GM12878 (cell line): Measurements from ENCODE around the gene BICDL2. TPM values are rescaled to one million over a fixed set of nuclear protein-coding genes. Genes with fewer than 3 reads are reported as not detected.

Source experiments
- ATAC-seq: fragments of 200-7000 bp; cut with Tn5 transposase; 3 replicates; pipeline ENCODE4 v1.9.1; 2020; ENCODE audit warnings: mild to moderate bottlenecking, moderate library complexity
- BruUV-seq: library from RNA; stranded (reverse); fragments of 400-500 nt; replicated peaks from 2 replicates; lab custom pipeline; 2021; lab: Mats Ljungman, UMichigan
- CTCF ChIA-PET: fragments of 300-600 bp; sonication (Branson Sonifier 250); formaldehyde crosslinking; extraction: SDS; loops from one replicate; lab custom pipeline; 2021; ENCODE audit warnings: inconsistent platforms; lab: Yijun Ruan, JAX
- POLR2A ChIA-PET: fragments of 350-600 bp; formaldehyde crosslinking; extraction: SDS; loops from one replicate; lab custom pipeline; 2021; ENCODE audit warnings: inconsistent platforms; lab: Charles Lee
- RAD21 ChIA-PET: fragments of 300-600 bp; sonication (Branson Sonifier 250); formaldehyde crosslinking; loops from one replicate; lab custom pipeline; 2023; ENCODE audit warnings: antibody characterized with exemption; ENCODE audit not compliant: unreplicated experiment; lab: Charles Lee
- SMC1A ChIA-PET: fragments of 300-600 bp; sonication (Branson Sonifier 250); formaldehyde crosslinking; loops from one replicate; lab custom pipeline; 2023; ENCODE audit not compliant: unreplicated experiment, uncharacterized antibody; lab: Charles Lee
- DNase-seq: peaks from one replicate; pipeline ENCODE4 v3.0.0-alpha.2; 2011; ENCODE audit warnings: low read depth, low spot score
- FAIRE-seq: peaks from 3 replicates; lab custom pipeline; 2011; peaks lifted over from hg19 to GRCh38; lab: Jason Lieb, UNC
- H2AFZ ChIP-seq: 2 replicates; pipeline ENCODE4 v1.6.0; 2011; ENCODE audit warnings: low read depth, low read length, control low read depth; ENCODE audit not compliant: control insufficient read depth
- H3K27ac ChIP-seq: 2 replicates; pipeline ENCODE4 v1.5.1; 2011; ENCODE audit warnings: control low read depth; ENCODE audit not compliant: control insufficient read depth, insufficient read depth
- H3K27me3 ChIP-seq, 2 experiments: replicated peaks in 1 of 2; 2 replicates each; pipeline versions ENCODE4 v1.6.0 to v1.6.1; 2011; ENCODE audit warnings: low read length in 1 of 2; ENCODE audit not compliant: control insufficient read depth in 2 of 2, insufficient read depth in 2 of 2
- H3K36me3 ChIP-seq, 2 experiments: 2 replicates each; pipeline ENCODE4 v1.5.1; 2011; ENCODE audit warnings: low read length in 1 of 2; ENCODE audit not compliant: control insufficient read depth in 2 of 2, insufficient read depth in 2 of 2
- H3K4me1 ChIP-seq: 2 replicates; pipeline ENCODE4 v1.6.1; 2011; ENCODE audit warnings: mild to moderate bottlenecking, low read length, moderate library complexity, mixed read lengths; ENCODE audit not compliant: control insufficient read depth, insufficient read depth
- H3K4me2 ChIP-seq: 2 replicates; pipeline ENCODE4 v1.6.0; 2011; ENCODE audit warnings: control low read depth; ENCODE audit not compliant: control insufficient read depth, insufficient read depth
- H3K4me3 ChIP-seq: fragments of 200-600 bp; sonication (generic); 2 replicates; pipeline ENCODE4 v1.5.1; 2016
- H3K79me2 ChIP-seq: 2 replicates; pipeline ENCODE4 v1.6.0; 2011; ENCODE audit warnings: low read length; ENCODE audit not compliant: control insufficient read depth, insufficient read depth
- H3K9ac ChIP-seq: 2 replicates; pipeline ENCODE4 v1.8.0; 2011; ENCODE audit warnings: low read length, control low read depth, mixed read lengths; ENCODE audit not compliant: control insufficient read depth, insufficient read depth
- H3K9me3 ChIP-seq: replicated peaks from 3 replicates; pipeline ENCODE4 v1.5.1; 2011; ENCODE audit warnings: mild to moderate bottlenecking, low read length; ENCODE audit not compliant: control insufficient read depth, insufficient read depth
- H4K20me1 ChIP-seq: 2 replicates; pipeline ENCODE4 v1.6.0; 2011; ENCODE audit not compliant: control insufficient read depth, insufficient read depth
- ESRRA ChIP-seq: IDR thresholded peaks from 2 replicates; pipeline ENCODE4 v1.6.1; 2012; ENCODE audit warnings: mild to moderate bottlenecking, low read length, improper control_type of control experiment
- IKZF2 ChIP-seq, 2 experiments: fragments of 450-650 bp; IDR thresholded peaks; 2 replicates each; pipeline ENCODE4 v1.6.1; 2017; ENCODE audit warnings: mild to moderate bottlenecking in 2 of 2, moderate library complexity in 2 of 2
- NFIC ChIP-seq: IDR thresholded peaks from 2 replicates; pipeline ENCODE4 v1.6.1; 2012; ENCODE audit warnings: low read depth, mild to moderate bottlenecking, inconsistent platforms, low read length, moderate library complexity
- PAX8 ChIP-seq: fragments of 450-650 bp; IDR thresholded peaks from 2 replicates; pipeline ENCODE4 v1.6.1; 2017; ENCODE audit warnings: mild to moderate bottlenecking, moderate library complexity
- SMAD1 ChIP-seq: fragments of 450-650 bp; IDR thresholded peaks from 2 replicates; pipeline ENCODE4 v1.6.1; 2018; ENCODE audit warnings: mild to moderate bottlenecking, low read depth; ENCODE audit not compliant: partially characterized antibody
- SP1 ChIP-seq: IDR thresholded peaks from one replicate; pipeline ENCODE4 v1.6.1; 2011; ENCODE audit warnings: low read depth, low read length
- SUZ12 ChIP-seq: fragments of 200-600 bp; sonication (generic); IDR thresholded peaks from one replicate; pipeline ENCODE4 v1.6.1; 2018; ENCODE audit warnings: antibody characterized with exemption, mild to moderate bottlenecking; ENCODE audit not compliant: unreplicated experiment
- WRNIP1 ChIP-seq: IDR thresholded peaks from 2 replicates; pipeline ENCODE4 v1.6.1; 2011; ENCODE audit warnings: low read depth, low read length, improper control_type of control experiment, borderline replicate concordance
- ZSCAN29 ChIP-seq: fragments of 450-650 bp; IDR thresholded peaks from 2 replicates; pipeline ENCODE4 v1.6.1; 2017; ENCODE audit warnings: mild to moderate bottlenecking, moderate library complexity
- WGBS: methylation state at CpG from one replicate; pipeline ENCODE4 v1.1.6; 2016; ENCODE audit warnings: low lambda C conversion rate; ENCODE audit not compliant: insufficient replicate concordance, insufficient coverage; ENCODE audit errors: missing lambda C conversion rate; 5-methylcytosine and 5-hydroxymethylcytosine counted together
- in situ Hi-C: fragments of 300-500 bp; cut with MboI; formaldehyde crosslinking; loops from 9 replicates; pipeline ENCODE4 v1.14.3; 2018; ENCODE audit warnings: mixed read lengths
- intact Hi-C: fragments of 100-400 bp; cut with micrococcal nuclease; formaldehyde crosslinking; loops from one replicate; pipeline ENCODE4 v1.14.2; 2022; ENCODE audit not compliant: unreplicated experiment
- polyA plus RNA-seq, 11 experiments: library from polyadenylated mRNA; depleted of rRNA in 4 of 11; unstranded in 6 of 11; stranded (reverse) in 5 of 11; fragments of >200 nt; fragmentation: Nextera tagmentation in 4 of 11; fragmentation: Illumina TruSeq in 1 of 11; extraction: Ambion mirVana in 4 of 11; extraction: Trizol in 1 of 11; gene quantifications; 1 replicate in 1 of 11; 2 replicates in 10 of 11; pipeline versions ENCODE4 v1.2.1 to v1.2.3, GENCODE V29; 2011 to 2016; ENCODE audit warnings: inconsistent platforms in 2 of 11, missing spikeins in 2 of 11, low read depth in 1 of 11
- total RNA-seq, 4 experiments: library from RNA; depleted of rRNA in 3 of 4; stranded (reverse); fragments of >200 nt in 3 of 4; fragmentation: Illumina TruSeq in 1 of 4; extraction: Trizol in 1 of 4; gene quantifications; 2 replicates each; pipeline versions ENCODE4 v1.2.1 to v1.2.3, GENCODE V29; 2013 to 2021
- TF ChIP-seq, protein P1 (sequence below), 3 experiments: IDR thresholded peaks in 2 of 3; conservative IDR thresholded peaks in 1 of 3; 2 replicates each; pipeline ENCODE4 v1.5.1; 2011; ENCODE audit warnings: low read depth in 3 of 3, low read length in 3 of 3, mild to moderate bottlenecking in 3 of 3, control low read depth in 2 of 3, moderate library complexity in 2 of 3, inconsistent platforms in 1 of 3, mixed read lengths in 1 of 3; ENCODE audit not compliant: control insufficient read depth in 2 of 3, insufficient read depth in 1 of 3; ENCODE audit errors: extremely low read depth in 1 of 3

BICDL2 gene
- total and polyA plus RNA-seq, 10 of the 15 experiments (the other 5 are each of a cell fraction or from before 2014, with no cell fraction given), result not detected

DNA sequence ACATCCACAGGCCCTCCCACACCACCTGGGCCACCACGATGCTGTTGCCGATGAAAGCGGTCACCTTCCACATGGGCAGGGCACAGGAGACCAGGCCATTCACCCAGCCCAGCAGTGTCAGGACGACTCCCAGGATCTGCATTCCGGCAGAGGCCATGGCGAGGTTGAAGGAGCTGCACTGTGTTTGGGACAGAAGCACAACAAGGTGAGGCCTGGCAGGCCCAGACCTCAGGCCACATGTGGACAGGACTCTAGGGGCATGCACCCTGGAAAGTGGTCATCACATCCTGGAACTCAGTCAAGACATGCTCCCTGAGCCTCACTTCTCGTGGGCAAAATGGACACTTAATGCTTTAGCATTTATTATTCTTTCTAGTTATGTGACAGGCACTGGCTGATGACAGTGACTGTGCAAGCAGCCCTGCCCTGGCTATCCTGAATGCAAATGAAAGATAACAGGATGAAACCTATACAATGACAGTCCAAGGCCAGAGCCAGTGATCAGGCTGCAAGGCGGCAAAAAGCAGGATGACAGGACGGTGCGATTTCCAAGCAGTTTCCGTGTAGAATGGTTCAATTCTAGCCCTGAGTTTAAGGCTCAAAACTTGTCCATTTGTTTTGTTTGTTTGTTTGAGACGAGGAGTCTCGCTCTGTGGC is 20.8 kb downstream of the BICDL2 start (continued):
- TF ChIP-seq WRNIP1, result no peak
- TF ChIP-seq SUZ12, result no peak

DNA sequence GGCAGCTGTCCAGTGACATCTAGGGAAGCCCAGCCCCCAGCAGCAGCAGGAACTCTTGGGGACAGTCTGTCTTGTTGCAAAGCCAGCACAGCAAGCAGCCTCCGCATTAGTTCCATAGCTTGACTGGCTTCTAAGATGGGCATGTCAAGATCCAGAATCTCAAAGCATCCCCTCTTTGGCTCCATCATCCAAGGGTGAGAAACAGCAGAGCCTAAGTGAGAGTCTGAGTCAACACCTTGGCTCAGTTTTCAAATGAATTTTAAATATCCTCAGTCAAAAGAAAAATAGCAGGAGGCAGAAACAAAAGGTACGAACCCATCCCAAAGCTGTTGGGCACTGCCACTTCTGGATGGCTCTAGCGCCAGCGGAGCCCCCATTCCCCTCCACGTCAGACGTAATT is 21.8 kb downstream of the BICDL2 start:
- ATAC-seq (no peak), FAIRE-seq (no peak), DNase-seq (no peak)
- Histone ChIP-seq H4K20me1 (no peaks in the 10 kb centered on the region), H3K4me1 (no peaks in the 10 kb centered on the region; the same call in 1 of the 2 replicates), H2AFZ (no peak overlapping the region), H3K36me3 (no peaks in the 10 kb centered on the region), H3K9ac (no peak overlapping the region), H3K79me2 (no peaks in the 10 kb centered on the region), H3K27ac (no peak overlapping the region), H3K27me3 (peaks cover 0 to 10% of the 10 kb centered on the region in 2 experiments), H3K9me3 (no peaks in the 10 kb centered on the region), H3K4me2 (no peak overlapping the region), H3K4me3 (no peak overlapping the region)
- SMC1A ChIA-PET, result no interaction called here
- no peak for TF ChIP-seq ESRRA
- TF ChIP-seq IKZF2 (IDR thresholded peaks at IDR 0.05), result no peak
- TF ChIP-seq ZSCAN29, result no peak
- TF ChIP-seq, protein P1, sequence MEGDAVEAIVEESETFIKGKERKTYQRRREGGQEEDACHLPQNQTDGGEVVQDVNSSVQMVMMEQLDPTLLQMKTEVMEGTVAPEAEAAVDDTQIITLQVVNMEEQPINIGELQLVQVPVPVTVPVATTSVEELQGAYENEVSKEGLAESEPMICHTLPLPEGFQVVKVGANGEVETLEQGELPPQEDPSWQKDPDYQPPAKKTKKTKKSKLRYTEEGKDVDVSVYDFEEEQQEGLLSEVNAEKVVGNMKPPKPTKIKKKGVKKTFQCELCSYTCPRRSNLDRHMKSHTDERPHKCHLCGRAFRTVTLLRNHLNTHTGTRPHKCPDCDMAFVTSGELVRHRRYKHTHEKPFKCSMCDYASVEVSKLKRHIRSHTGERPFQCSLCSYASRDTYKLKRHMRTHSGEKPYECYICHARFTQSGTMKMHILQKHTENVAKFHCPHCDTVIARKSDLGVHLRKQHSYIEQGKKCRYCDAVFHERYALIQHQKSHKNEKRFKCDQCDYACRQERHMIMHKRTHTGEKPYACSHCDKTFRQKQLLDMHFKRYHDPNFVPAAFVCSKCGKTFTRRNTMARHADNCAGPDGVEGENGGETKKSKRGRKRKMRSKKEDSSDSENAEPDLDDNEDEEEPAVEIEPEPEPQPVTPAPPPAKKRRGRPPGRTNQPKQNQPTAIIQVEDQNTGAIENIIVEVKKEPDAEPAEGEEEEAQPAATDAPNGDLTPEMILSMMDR (IDR thresholded peaks at IDR 0.05 in 2 of 3, conservative IDR thresholded peaks at IDR 0.05 in 1 of 3; ENCODE audit: control insufficient read depth in 2 of 3, extremely low read depth in 1 of 3, insufficient read depth in 1 of 3, low read depth in 3 of 3, low read length in 3 of 3), result no peak
- no peak for TF ChIP-seq NFIC
- TF ChIP-seq SP1, result no peak
- no peak for TF ChIP-seq SMAD1
- no peak for TF ChIP-seq PAX8
- RAD21 ChIA-PET, result interaction anchor here (0.7 kb wide), 1 partner anchor 60 kb away, joined by 3 read pairs; no protein-coding TSS in a partner anchor
- in situ Hi-C loops (no loop called here), intact Hi-C loops (no loop called here)
- POLR2A ChIA-PET, result interaction anchor here (0.6 kb wide), 1 partner anchor 12 kb away, joined by 4 read pairs; no protein-coding TSS in a partner anchor
- BruUV-seq, result no TSS peak
- 86% methylated on average over 6 of the region's 6 CpGs for WGBS
- CTCF ChIA-PET, result interaction anchor here (1.3 kb wide), 1 partner anchor 17 kb away, joined by 4 read pairs; no protein-coding TSS in a partner anchor
